ENCODE data around the gene TOP1.

- TF ChIP-seq CTCF (IDR thresholded peaks at IDR 0.05) (no peak), POLR2A (IDR thresholded peaks at IDR 0.05) (no peak)
These were observed 81.4 kb downstream of the TOP1 start for GRCh38 chr20:41110012-41110411.

Data from vagina (tissue), 2 donors.